Fibroblast of the aortic adventitia (primary cell): ENCODE measurements around the gene TSFM. TPM values are rescaled to one million over a fixed set of nuclear protein-coding genes. Genes with fewer than 3 reads are reported as not detected.

Source experiments
- DNase-seq: peaks from one replicate; pipeline ENCODE4 v3.0.0-alpha.2; 2010; ENCODE audit warnings: low read depth
- H3K4me3 ChIP-seq: 2 replicates; pipeline ENCODE4 v1.5.1; 2011; ENCODE audit warnings: low read depth, mild to moderate bottlenecking, control low read depth, low read length, moderate library complexity
- CTCF ChIP-seq: IDR thresholded peaks from 2 replicates; pipeline ENCODE4 v1.5.1; 2011; ENCODE audit warnings: mild to moderate bottlenecking, low read length, control low read depth, inconsistent platforms; ENCODE audit not compliant: insufficient read depth
- total RNA-seq: library from RNA; depleted of rRNA; stranded (reverse); fragments of >200 nt; gene quantifications from 2 replicates; pipeline ENCODE4 v1.2.3, GENCODE V29; 2012; ENCODE audit warnings: low replicate concordance

TSFM gene
- total RNA-seq, 1 donor: 19.9 TPM

DNA sequence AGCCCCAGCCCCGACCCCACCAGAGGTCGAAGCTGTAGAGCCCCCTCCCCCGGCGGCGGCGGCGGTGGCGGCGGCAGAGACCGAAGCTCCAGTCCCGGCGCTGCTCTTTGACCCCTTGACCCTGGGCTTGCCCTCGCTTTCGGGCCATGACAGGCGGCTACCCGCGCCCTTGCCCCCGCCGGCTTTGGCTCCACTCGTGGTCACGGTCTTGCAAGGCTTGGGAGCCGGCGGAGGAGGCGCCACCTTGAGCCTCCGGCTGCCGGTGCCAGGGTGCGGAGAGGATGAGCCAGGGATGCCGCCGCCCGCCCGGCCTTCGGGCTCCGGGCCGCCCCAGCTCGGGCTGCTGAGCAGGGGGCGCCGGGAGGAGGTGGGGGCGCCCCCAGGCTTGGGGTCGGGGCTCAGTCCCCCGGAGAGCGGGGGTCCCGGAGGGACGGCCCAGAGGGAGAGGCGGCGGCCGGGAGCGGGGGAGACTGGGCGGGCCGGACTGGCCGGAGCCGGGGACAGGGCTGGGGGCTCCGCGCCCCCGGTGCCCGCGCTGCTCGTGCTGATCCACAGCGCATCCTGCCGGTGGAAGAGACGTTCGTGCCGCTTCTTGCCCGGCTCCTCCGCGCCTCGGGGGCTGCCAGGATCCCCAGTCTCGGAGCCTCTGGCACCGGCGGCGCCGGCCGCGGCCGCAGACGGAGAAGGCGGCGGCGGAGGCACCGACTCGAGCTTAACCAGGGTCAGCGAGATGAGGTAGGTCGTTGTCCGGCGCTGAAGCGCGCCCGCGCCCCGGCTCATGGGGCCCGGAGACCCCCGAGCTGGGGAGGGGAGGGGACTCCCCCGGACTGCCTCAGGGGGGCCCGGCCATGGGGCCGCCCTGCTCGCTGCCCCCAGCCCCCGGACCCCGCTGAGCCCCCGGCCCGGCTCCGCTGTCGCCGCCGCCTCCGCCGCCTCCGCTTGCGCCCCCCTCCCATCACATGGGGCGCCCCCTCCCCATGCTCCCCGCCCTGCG lies 44.8 kb upstream of the TSFM start:
- TF ChIP-seq CTCF: peak; percentile 38
- H3K4me3 ChIP-seq: peak overlapping the region; percentile 42
- DNase-seq: no peak

DNA sequence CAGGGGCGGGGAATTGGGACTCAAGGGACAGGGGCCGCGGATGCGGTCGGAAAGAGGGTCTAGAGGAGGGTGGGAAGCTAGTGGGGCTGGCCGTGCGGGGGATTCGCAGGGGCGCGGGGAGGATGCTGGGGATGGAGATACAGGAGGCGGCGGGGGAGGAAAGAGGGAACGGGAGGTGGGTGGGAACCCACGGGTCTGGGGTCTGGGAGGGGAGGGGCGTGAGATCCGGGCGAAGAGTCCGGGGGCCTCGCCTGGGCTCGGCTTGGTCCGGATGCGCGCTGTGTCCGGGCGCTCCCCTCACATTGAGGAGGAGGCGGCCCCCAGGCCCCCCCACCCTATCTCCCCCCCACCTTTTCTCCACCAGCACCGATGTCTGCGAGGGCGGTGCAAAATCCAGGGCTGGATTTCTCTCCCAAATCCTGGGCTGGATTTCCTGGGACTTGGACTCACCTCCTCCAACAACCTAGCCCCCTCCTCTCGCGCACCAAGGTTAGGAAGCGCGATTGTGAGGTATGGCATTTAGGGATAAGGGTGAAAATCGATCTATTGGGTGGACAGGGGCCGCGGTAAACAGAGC lies 43.8 kb upstream of the TSFM start, which contains the start of gene AGAP2:
AGAP2 (minus strand) TSS at position 82 of the 577 bp plus-strand sequence. CDS start 496 bp downstream, outside the sequence.
- H3K4me3 ChIP-seq: peak within 1 kb of the TSS; percentile 42
- no peak for TF ChIP-seq CTCF
- no peak for DNase-seq

DNA sequence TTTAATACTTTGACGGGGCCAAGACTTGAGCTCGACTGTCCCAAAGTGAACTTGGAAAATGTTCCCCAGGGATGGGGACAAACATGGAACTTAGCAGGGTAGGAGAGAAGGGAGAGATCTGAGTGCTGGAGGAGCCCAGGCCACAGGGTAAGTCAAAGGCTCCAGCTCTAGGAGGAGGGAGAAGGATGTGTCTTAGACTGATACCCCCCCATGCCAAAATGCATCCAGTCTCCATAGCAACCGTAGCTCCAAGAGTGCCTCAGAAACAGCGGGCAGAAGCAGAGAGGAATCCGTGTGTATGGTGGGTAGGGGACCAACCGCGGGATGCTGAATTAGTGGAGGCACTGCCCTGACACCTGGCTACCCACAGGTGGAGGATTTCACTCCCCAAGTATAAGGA lies 43.2 kb upstream of the TSFM start:
- H3K4me3 ChIP-seq: no peak overlapping the region
- no peak for TF ChIP-seq CTCF
- DNase-seq: no peak

DNA sequence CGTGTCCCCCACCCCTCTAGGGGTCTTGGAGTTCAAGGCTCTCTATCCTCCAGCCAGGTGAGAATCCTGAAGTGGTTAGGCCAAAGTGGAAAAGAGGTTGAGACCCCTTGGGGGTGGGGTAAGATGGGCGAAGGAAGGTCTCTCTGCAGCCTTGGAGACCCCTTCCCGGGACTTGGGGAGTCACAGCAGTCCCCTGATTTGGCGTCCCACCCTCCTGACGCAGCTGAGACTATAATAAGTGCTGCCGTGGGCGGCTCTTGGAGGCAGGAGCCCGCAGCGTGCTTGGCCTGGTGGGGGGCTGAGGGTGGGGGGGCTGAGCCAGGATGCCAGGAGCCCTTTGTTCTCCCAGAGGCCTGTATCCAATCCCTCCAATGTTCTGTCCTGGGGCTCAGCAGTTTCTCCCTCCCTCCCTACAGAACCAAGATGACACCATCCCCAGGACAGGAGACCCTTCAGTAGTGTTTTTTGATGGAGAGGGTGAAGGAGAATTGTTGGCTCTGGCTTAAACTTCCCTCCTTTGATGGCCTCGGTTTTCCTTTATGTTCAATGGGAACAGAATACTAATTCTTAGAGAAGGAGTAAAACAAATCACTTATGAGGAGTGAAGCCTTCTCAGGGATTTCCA lies 42.6 kb upstream of the TSFM start:
- no peak overlapping the region for H3K4me3 ChIP-seq
- no peak for DNase-seq
- TF ChIP-seq CTCF: no peak

GRCh38 chr12:57740656-57741412 lies 41.8 kb upstream of the TSFM start:
- DNase-seq: no peak
- no peak for TF ChIP-seq CTCF
- H3K4me3 ChIP-seq: no peak overlapping the region

GRCh38 chr12:57741413-57741789 lies 41.2 kb upstream of the TSFM start:
- no peak for DNase-seq
- H3K4me3 ChIP-seq: no peak overlapping the region

More at GRCh38 chr12:57741413-57741789, 41.2 kb upstream of the TSFM start:
- no peak for TF ChIP-seq CTCF
